HepG2 (cell line): ENCODE measurements around the gene RBM26. TPM values are rescaled to one million over a fixed set of nuclear protein-coding genes. Genes with fewer than 3 reads are reported as not detected.

Experiments used
- AHR ChIP-seq: IDR thresholded peaks from 2 replicates; pipeline ENCODE4 v1.6.1; 2018; ENCODE audit warnings: missing genetic modification reagents, missing compliant biosample characterization
- CHD4 ChIP-seq: fragments of 200-600 bp; sonication (generic); IDR thresholded peaks from 2 replicates; pipeline ENCODE4 v1.7.0; 2017; ENCODE audit warnings: mild to moderate bottlenecking, low read length, borderline replicate concordance
- HDAC6 ChIP-seq: fragments of 200-600 bp; sonication (generic); IDR thresholded peaks from 2 replicates; pipeline ENCODE4 v1.7.0; 2017; ENCODE audit warnings: mild to moderate bottlenecking, antibody characterized with exemption, low read length, low read depth
- HNF4G ChIP-seq, 2 experiments: sonication (generic) in 1 of 2; formaldehyde crosslinking in 1 of 2; IDR thresholded peaks; 2 replicates each; pipeline versions ENCODE4 v1.4.0 to v1.6.1; 2011 to 2020; ENCODE audit warnings: borderline replicate concordance in 2 of 2, low read depth in 2 of 2, mild to moderate bottlenecking in 2 of 2, low read length in 1 of 2, missing genetic modification reagents in 1 of 2, moderate library complexity in 1 of 2
- HOXA5 ChIP-seq: sonication (generic); formaldehyde crosslinking; IDR thresholded peaks from 2 replicates; pipeline ENCODE4 v1.4.0; 2020; ENCODE audit warnings: missing genetic modification reagents
- KLF15 ChIP-seq: sonication (generic); formaldehyde crosslinking; IDR thresholded peaks from 2 replicates; pipeline ENCODE4 v1.8.1; 2023; ENCODE audit warnings: borderline replicate concordance, mild to moderate bottlenecking, inconsistent platforms, missing genetic modification reagents, mixed read lengths
- MAFG ChIP-seq: sonication (generic); formaldehyde crosslinking; IDR thresholded peaks from 2 replicates; pipeline ENCODE4 v1.5.1; 2020; ENCODE audit warnings: mild to moderate bottlenecking, missing genetic modification reagents
- MED1 ChIP-seq: sonication (generic); formaldehyde crosslinking; IDR thresholded peaks from 2 replicates; pipeline ENCODE4 v1.4.0; 2020; ENCODE audit warnings: missing genetic modification reagents
- MEIS1 ChIP-seq: sonication (generic); formaldehyde crosslinking; IDR thresholded peaks from 2 replicates; pipeline ENCODE4 v1.9.0; 2021; ENCODE audit warnings: mild to moderate bottlenecking, missing genetic modification reagents, moderate library complexity, borderline replicate concordance
- NFIC ChIP-seq: IDR thresholded peaks from 2 replicates; pipeline ENCODE4 v1.6.1; 2012; ENCODE audit warnings: mild to moderate bottlenecking, low read length, inconsistent platforms
- POGZ ChIP-seq: sonication (generic); formaldehyde crosslinking; IDR thresholded peaks from 2 replicates; pipeline ENCODE4 v1.4.0; 2020; ENCODE audit warnings: mild to moderate bottlenecking, missing genetic modification reagents
- POLR2A ChIP-seq, 2 experiments: IDR thresholded peaks; 2 replicates each; pipeline ENCODE4 v1.6.1; 2011; ENCODE audit warnings: low read depth in 2 of 2, low read length in 2 of 2, mild to moderate bottlenecking in 1 of 2, moderate library complexity in 1 of 2; ENCODE audit not compliant: insufficient read depth in 1 of 2
- POLR2G ChIP-seq: fragments of 200-400 bp; formaldehyde crosslinking; IDR thresholded peaks from 2 replicates; pipeline ENCODE4 v1.6.1; 2018; ENCODE audit warnings: mild to moderate bottlenecking, low read depth, low read length, moderate library complexity
- SMAD9 ChIP-seq: sonication (generic); formaldehyde crosslinking; IDR thresholded peaks from 2 replicates; pipeline ENCODE4 v1.5.1; 2020; ENCODE audit warnings: mild to moderate bottlenecking, missing genetic modification reagents
- SRSF4 ChIP-seq: fragments of 200-400 bp; formaldehyde crosslinking; IDR thresholded peaks from one replicate; pipeline ENCODE4 v1.6.1; 2018; ENCODE audit warnings: mild to moderate bottlenecking, low read depth, low read length, moderate library complexity; ENCODE audit not compliant: poor library complexity, severe bottlenecking
- THAP11 ChIP-seq: IDR thresholded peaks from 2 replicates; pipeline ENCODE4 v1.6.1; 2016; ENCODE audit warnings: missing biosample characterization, missing genetic modification reagents
- YY1 ChIP-seq: IDR thresholded peaks from 2 replicates; pipeline ENCODE4 v1.6.1; 2011; ENCODE audit warnings: low read length, low read depth, moderate library complexity, mild to moderate bottlenecking; ENCODE audit not compliant: insufficient read depth, insufficient replicate concordance
- ZBTB43 ChIP-seq: sonication (generic); formaldehyde crosslinking; conservative IDR thresholded peaks from 2 replicates; pipeline ENCODE4 v1.4.0; 2020; ENCODE audit warnings: missing genetic modification reagents
- ZBTB7B ChIP-seq: sonication (generic); formaldehyde crosslinking; IDR thresholded peaks from 2 replicates; pipeline ENCODE4 v1.4.0; 2020; ENCODE audit warnings: missing genetic modification reagents
- ZFP36L2 ChIP-seq: sonication (generic); formaldehyde crosslinking; IDR thresholded peaks from 2 replicates; pipeline ENCODE4 v1.4.0; 2020; ENCODE audit warnings: missing genetic modification reagents
- ZFP41 ChIP-seq: sonication (generic); formaldehyde crosslinking; IDR thresholded peaks from 2 replicates; pipeline ENCODE4 v1.4.0; 2020; ENCODE audit warnings: mild to moderate bottlenecking, missing genetic modification reagents, borderline replicate concordance
- ZNF24 ChIP-seq: fragments of 450-650 bp; IDR thresholded peaks from 2 replicates; pipeline ENCODE4 v1.6.1; 2017; ENCODE audit warnings: antibody characterized with exemption, mild to moderate bottlenecking
- ZNF749 ChIP-seq: sonication (generic); formaldehyde crosslinking; IDR thresholded peaks from 2 replicates; pipeline ENCODE4 v1.8.0; 2022; ENCODE audit warnings: mild to moderate bottlenecking, missing genetic modification reagents, moderate library complexity, borderline replicate concordance
- ZNF75D ChIP-seq: sonication (generic); formaldehyde crosslinking; IDR thresholded peaks from 2 replicates; pipeline ENCODE4 v1.8.1; 2023; ENCODE audit warnings: missing genetic modification reagents, mild to moderate bottlenecking, borderline replicate concordance
- ZNF782 ChIP-seq: sonication (generic); formaldehyde crosslinking; IDR thresholded peaks from 2 replicates; pipeline ENCODE4 v1.4.0; 2020; ENCODE audit warnings: missing genetic modification reagents, mild to moderate bottlenecking, borderline replicate concordance
- polyA plus RNA-seq, 8 experiments: library from polyadenylated mRNA; depleted of rRNA in 3 of 8; stranded (reverse) in 7 of 8; unstranded in 1 of 8; fragments of >200 nt; fragmentation: Illumina TruSeq in 4 of 8; extraction: Trizol in 4 of 8; gene quantifications; 2 replicates each; pipeline versions ENCODE4 v1.2.1 to v1.2.3, GENCODE V29; 2011 to 2016; ENCODE audit warnings: low read depth in 4 of 8, missing spikeins in 1 of 8, mixed read lengths in 1 of 8; ENCODE audit not compliant: insufficient read depth in 1 of 8
- total RNA-seq, 5 experiments: library from RNA; depleted of rRNA; stranded (reverse); fragments of >200 nt; fragmentation: Illumina TruSeq; extraction: Trizol; gene quantifications; 2 replicates each; pipeline ENCODE4 v1.2.3, GENCODE V29; 2016; ENCODE audit warnings: low read depth in 1 of 5
- TF ChIP-seq, protein P1 (sequence below): conservative IDR thresholded peaks from 2 replicates; pipeline ENCODE4 v1.6.1; 2018; ENCODE audit warnings: missing genetic modification reagents
- TF ChIP-seq, protein P2 (sequence below): sonication (generic); formaldehyde crosslinking; IDR thresholded peaks from 2 replicates; pipeline ENCODE4 v1.5.0; 2020; ENCODE audit warnings: mild to moderate bottlenecking, missing genetic modification reagents, borderline replicate concordance

The RBM26 gene
- total and polyA plus RNA-seq, 2 of the 13 experiments (the other 11 are each of a cell fraction or from before 2014, with no cell fraction given), result 19.4 to 34.4 TPM

DNA sequence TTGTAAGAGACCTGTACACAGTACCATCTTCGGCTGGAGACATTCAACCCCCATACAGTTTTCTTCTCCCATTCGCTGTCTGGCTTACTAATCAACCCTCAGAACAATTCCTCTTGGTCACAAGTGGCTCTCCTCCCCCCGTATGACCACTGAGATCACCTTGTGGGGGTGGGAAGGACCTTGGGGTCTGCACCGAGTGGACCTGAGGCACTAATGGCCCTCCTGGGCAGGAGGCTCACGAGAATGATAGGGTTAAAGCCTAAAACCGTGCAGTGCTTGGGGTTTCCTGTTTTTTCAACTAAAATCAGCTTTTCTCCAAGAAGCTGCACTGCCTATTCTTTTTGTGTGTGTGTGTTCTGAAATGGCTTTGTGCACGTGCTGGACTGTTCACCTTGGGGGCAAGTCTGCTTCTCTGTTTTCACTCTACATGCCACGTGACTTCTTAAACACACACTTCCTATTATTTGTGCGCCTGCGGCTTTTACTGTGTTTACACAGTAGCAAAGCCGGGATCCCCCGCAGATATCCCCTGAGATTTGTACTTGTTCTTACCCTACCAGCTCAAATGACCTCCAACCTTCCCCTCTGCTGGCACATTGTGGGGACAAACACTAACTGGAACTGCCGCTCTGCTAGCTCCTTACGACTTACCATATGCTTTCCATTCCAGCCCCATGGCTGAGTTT lies 12.3 kb downstream of the RBM26 start (continued):
- TF ChIP-seq HNF4G (IDR thresholded peaks at IDR 0.05; ENCODE audit: borderline replicate concordance, low read depth, low read length), result 0 out of 2 replicates have a peak, but pooled peaks have one; percentile 5
- TF ChIP-seq HNF4G (CRISPR knock-in tag; IDR thresholded peaks at IDR 0.05; ENCODE audit: borderline replicate concordance, low read depth), result no peak; the same call in 1 of the 2 replicates
- peak; percentile 78 for TF ChIP-seq ZBTB7B (CRISPR knock-in tag)
- TF ChIP-seq THAP11 (CRISPR knock-in tag), result peak; percentile 51
- peak; percentile 43; the same call in 1 of the 2 replicates for TF ChIP-seq NFIC
- TF ChIP-seq POGZ (CRISPR knock-in tag), result peak; percentile 72
- TF ChIP-seq, protein P1, sequence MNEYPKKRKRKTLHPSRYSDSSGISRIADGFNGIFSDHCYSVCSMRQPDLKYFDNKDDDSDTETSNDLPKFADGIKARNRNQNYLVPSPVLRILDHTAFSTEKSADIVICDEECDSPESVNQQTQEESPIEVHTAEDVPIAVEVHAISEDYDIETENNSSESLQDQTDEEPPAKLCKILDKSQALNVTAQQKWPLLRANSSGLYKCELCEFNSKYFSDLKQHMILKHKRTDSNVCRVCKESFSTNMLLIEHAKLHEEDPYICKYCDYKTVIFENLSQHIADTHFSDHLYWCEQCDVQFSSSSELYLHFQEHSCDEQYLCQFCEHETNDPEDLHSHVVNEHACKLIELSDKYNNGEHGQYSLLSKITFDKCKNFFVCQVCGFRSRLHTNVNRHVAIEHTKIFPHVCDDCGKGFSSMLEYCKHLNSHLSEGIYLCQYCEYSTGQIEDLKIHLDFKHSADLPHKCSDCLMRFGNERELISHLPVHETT (CRISPR knock-in tag), result no peak
- TF ChIP-seq, protein P2, sequence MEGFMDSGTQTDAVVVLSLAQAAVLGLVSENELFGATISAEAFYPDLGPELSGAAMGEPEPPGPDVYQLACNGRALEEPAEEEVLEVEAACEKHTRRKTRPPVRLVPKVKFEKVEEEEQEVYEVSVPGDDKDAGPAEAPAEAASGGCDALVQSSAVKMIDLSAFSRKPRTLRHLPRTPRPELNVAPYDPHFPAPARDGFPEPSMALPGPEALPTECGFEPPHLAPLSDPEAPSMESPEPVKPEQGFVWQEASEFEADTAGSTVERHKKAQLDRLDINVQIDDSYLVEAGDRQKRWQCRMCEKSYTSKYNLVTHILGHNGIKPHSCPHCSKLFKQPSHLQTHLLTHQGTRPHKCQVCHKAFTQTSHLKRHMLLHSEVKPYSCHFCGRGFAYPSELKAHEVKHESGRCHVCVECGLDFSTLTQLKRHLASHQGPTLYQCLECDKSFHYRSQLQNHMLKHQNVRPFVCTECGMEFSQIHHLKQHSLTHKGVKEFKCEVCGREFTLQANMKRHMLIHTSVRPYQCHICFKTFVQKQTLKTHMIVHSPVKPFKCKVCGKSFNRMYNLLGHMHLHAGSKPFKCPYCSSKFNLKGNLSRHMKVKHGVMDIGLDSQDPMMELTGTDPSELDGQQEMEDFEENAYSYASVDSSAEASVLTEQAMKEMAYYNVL, result peak; percentile 44; the same call in 1 of the 2 replicates
- no peak for TF ChIP-seq ZFP41 (CRISPR knock-in tag)
- TF ChIP-seq ZNF75D (CRISPR knock-in tag), result no peak
- no peak for TF ChIP-seq SMAD9 (CRISPR knock-in tag)
- TF ChIP-seq ZFP36L2, result no peak
- TF ChIP-seq HOXA5 (CRISPR knock-in tag), result no peak
- peak in 1 of 2 experiments; percentile 31; a peak in 1 of 4 replicates for TF ChIP-seq POLR2A (IDR thresholded peaks at IDR 0.05; ENCODE audit: insufficient read depth in 1 of 2, low read depth in 2 of 2, low read length in 2 of 2)
- 0 out of 2 replicates have a peak, but pooled peaks have one; percentile 33 for TF ChIP-seq AHR (CRISPR knock-in tag)
- no peak for TF ChIP-seq MAFG (CRISPR knock-in tag)
- TF ChIP-seq ZNF782 (CRISPR knock-in tag), result no peak
- peak; percentile 65 for TF ChIP-seq MED1 (CRISPR knock-in tag)
- no peak for TF ChIP-seq KLF15 (CRISPR knock-in tag)
- TF ChIP-seq SRSF4, result no peak
- no peak for TF ChIP-seq HDAC6
- no peak for TF ChIP-seq ZBTB43
- TF ChIP-seq MEIS1 (CRISPR knock-in tag), result no peak
- no peak for TF ChIP-seq ZNF749 (CRISPR knock-in tag)
- TF ChIP-seq CHD4, result no peak; the same call in 1 of the 2 replicates
- no peak for TF ChIP-seq YY1
- TF ChIP-seq ZNF24, result no peak
- no peak for TF ChIP-seq POLR2G
